HG02938 (cell line): ENCODE data around the gene TPST2.
"Not testable (repeated sequence)": the region's sequence is repeated elsewhere in the genome, so short reads cannot be mapped to it uniquely, and the experiment has no call there.

Experiments used
- ATAC-seq: cut with Tn5 transposase; IDR thresholded peaks from one replicate; pipeline ENCODE4 v1.9.1; 2021; ENCODE audit warnings: mild to moderate bottlenecking, moderate library complexity; ENCODE audit not compliant: unreplicated experiment

Gene TPST2

GRCh38 chr22:26536762-26537134, 53.2 kb downstream of the TPST2 start:
- no peak for ATAC-seq

- no peak for ATAC-seq
These were observed 53.7 kb downstream of the TPST2 start for GRCh38 chr22:26536056-26536761.

GRCh38 chr22:26535603-26535908, 54.4 kb downstream of the TPST2 start:
- no peak for ATAC-seq

GRCh38 chr22:26534874-26535602, 54.9 kb downstream of the TPST2 start:
- ATAC-seq: no peak

GRCh38 chr22:26534171-26534855, 55.6 kb downstream of the TPST2 start:
- no peak for ATAC-seq

GRCh38 chr22:26529345-26529744, 60.6 kb downstream of the TPST2 start:
- no peak for ATAC-seq

GRCh38 chr22:26528518-26528917, 61.4 kb downstream of the TPST2 start:
- ATAC-seq: not testable (repeated sequence)

- ATAC-seq: no peak
These were observed 62.1 kb downstream of the TPST2 start for GRCh38 chr22:26527574-26528465.

- no peak for ATAC-seq
These were observed 62.8 kb downstream of the TPST2 start for GRCh38 chr22:26527167-26527566.

GRCh38 chr22:26525946-26526564, 63.9 kb downstream of the TPST2 start:
- ATAC-seq: no peak

- no peak for ATAC-seq
These were observed 65.1 kb downstream of the TPST2 start for GRCh38 chr22:26524870-26525269.

GRCh38 chr22:26522592-26522991, 67.3 kb downstream of the TPST2 start:
- ATAC-seq: no peak

- no peak for ATAC-seq
These were observed 67.9 kb downstream of the TPST2 start for GRCh38 chr22:26522012-26522411.

- ATAC-seq: no peak
These were observed 72.5 kb downstream of the TPST2 start for GRCh38 chr22:26517429-26517828.

- no peak for ATAC-seq
These were observed 73.4 kb downstream of the TPST2 start for GRCh38 chr22:26516503-26516902.

GRCh38 chr22:26515931-26516330, 74.0 kb downstream of the TPST2 start:
- ATAC-seq: no peak

- ATAC-seq: no peak
These were observed 75.3 kb downstream of the TPST2 start for GRCh38 chr22:26514419-26515161.

- no peak for ATAC-seq
These were observed 76.1 kb downstream of the TPST2 start for GRCh38 chr22:26513838-26514237.

- ATAC-seq: peak; percentile 89
These were observed 77.7 kb downstream of the TPST2 start, which contains the start of gene TFIP11 for GRCh38 chr22:26512149-26512793. TSS of gene TFIP11 (minus strand) at chr22:26512473. CDS start at chr22:26510272, 2,201 bp downstream.
